Breast epithelium (tissue), 4 donors: ENCODE results near the gene HTR6. TPM values are rescaled to one million over a fixed set of nuclear protein-coding genes. Genes with fewer than 3 reads are reported as not detected.

ENCODE experiments used
- DNase-seq, 2 donors: peaks; one replicate each; pipeline ENCODE4 v3.0.0-alpha.2; 2019; ENCODE audit warnings: low spot score in 2 of 2
- H3K27ac ChIP-seq, 2 donors: fragments of 200-600 bp; sonication (generic) in 1 of 2; one replicate each; pipeline ENCODE4 v1.5.1; 2016 to 2019; ENCODE audit warnings: mild to moderate bottlenecking in 1 of 2
- H3K27me3 ChIP-seq, 2 donors: fragments of 200-600 bp; sonication (generic) in 1 of 2; one replicate each; pipeline versions ENCODE4 v1.5.1 to v1.6.0; 2017 to 2019; ENCODE audit warnings: control low read depth in 1 of 2, mild to moderate bottlenecking in 1 of 2
- H3K36me3 ChIP-seq: fragments of 200-600 bp; one replicate; pipeline ENCODE4 v1.5.1; 2019
- H3K4me1 ChIP-seq, 2 donors: fragments of 200-600 bp; sonication (generic); one replicate each; pipeline ENCODE4 v1.5.1; 2016 to 2019; ENCODE audit warnings: control low read depth in 1 of 2
- H3K4me3 ChIP-seq, 3 donors: fragments of 200-600 bp; sonication (generic); 1 replicate in 2 of 3; 2 replicates in 1 of 3; pipeline ENCODE4 v1.5.1; 2016 to 2019; ENCODE audit warnings: mild to moderate bottlenecking in 3 of 3, moderate library complexity in 2 of 3
- H3K9me3 ChIP-seq, 2 donors: fragments of 200-600 bp; sonication (generic) in 1 of 2; one replicate each; pipeline ENCODE4 v1.5.1; 2016 to 2019; ENCODE audit warnings: control low read depth in 1 of 2
- POLR2A ChIP-seq: fragments of 450-650 bp; IDR thresholded peaks from one replicate; pipeline ENCODE4 v1.6.1; 2016; ENCODE audit warnings: antibody characterized with exemption, mild to moderate bottlenecking, moderate library complexity
- POLR2AphosphoS5 ChIP-seq, 3 donors: sonication (generic); formaldehyde crosslinking; IDR thresholded peaks; one replicate each; pipeline ENCODE4 v1.6.1; 2017; ENCODE audit warnings: antibody characterized with exemption in 3 of 3
- intact Hi-C: fragments of 100-400 bp; cut with DNase I; formaldehyde crosslinking; loops from one replicate; pipeline ENCODE4 v1.15.1; 2023; ENCODE audit warnings: low total_unique reads
- total RNA-seq, 3 donors: library from RNA; depleted of rRNA; stranded (reverse); fragments of >200 nt; gene quantifications; one replicate each; pipeline ENCODE4 v1.1.0, GENCODE V29; 2016
- TF ChIP-seq, protein P1 (sequence below), 3 donors: fragments of 450-650 bp; IDR thresholded peaks; one replicate each; pipeline ENCODE4 v1.5.1; 2016 to 2017; ENCODE audit warnings: antibody characterized with exemption in 3 of 3, mild to moderate bottlenecking in 3 of 3, moderate library complexity in 3 of 3

The HTR6 gene
- total RNA-seq, 3 donors from 2014 or later, result not detected

GRCh38 chr1:19720973-19721372 is 56.3 kb downstream of the HTR6 start:
- TF ChIP-seq, protein P1, sequence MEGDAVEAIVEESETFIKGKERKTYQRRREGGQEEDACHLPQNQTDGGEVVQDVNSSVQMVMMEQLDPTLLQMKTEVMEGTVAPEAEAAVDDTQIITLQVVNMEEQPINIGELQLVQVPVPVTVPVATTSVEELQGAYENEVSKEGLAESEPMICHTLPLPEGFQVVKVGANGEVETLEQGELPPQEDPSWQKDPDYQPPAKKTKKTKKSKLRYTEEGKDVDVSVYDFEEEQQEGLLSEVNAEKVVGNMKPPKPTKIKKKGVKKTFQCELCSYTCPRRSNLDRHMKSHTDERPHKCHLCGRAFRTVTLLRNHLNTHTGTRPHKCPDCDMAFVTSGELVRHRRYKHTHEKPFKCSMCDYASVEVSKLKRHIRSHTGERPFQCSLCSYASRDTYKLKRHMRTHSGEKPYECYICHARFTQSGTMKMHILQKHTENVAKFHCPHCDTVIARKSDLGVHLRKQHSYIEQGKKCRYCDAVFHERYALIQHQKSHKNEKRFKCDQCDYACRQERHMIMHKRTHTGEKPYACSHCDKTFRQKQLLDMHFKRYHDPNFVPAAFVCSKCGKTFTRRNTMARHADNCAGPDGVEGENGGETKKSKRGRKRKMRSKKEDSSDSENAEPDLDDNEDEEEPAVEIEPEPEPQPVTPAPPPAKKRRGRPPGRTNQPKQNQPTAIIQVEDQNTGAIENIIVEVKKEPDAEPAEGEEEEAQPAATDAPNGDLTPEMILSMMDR (IDR thresholded peaks at IDR 0.05), result no peak
- no peak for TF ChIP-seq POLR2AphosphoS5 (IDR thresholded peaks at IDR 0.05)
- intact Hi-C loops, result loop anchor here (2.0 kb wide), 1 partner anchor 30 kb away; no protein-coding TSS in a partner anchor
- no peaks in the 10 kb centered on the region for H3K36me3 ChIP-seq

GRCh38 chr1:19723874-19724273 is 59.2 kb downstream of the HTR6 start:
- H3K4me3 ChIP-seq, result no peak overlapping the region
- no peaks in the 10 kb centered on the region for H3K4me1 ChIP-seq
- H3K27me3 ChIP-seq, result no peaks in the 10 kb centered on the region
- intact Hi-C loops, result no loop called here
- H3K9me3 ChIP-seq, result no peaks in the 10 kb centered on the region
- no peak for DNase-seq
- TF ChIP-seq, protein P1 (IDR thresholded peaks at IDR 0.05), result no peak
- TF ChIP-seq POLR2AphosphoS5 (IDR thresholded peaks at IDR 0.05) (no peak), POLR2A (no peak)
- H3K27ac ChIP-seq, result no peak overlapping the region
- H3K36me3 ChIP-seq, result no peaks in the 10 kb centered on the region

More at GRCh38 chr1:19720973-19721372, 56.3 kb downstream of the HTR6 start:
- no peak overlapping the region for H3K4me3 ChIP-seq
- no peak overlapping the region for H3K27ac ChIP-seq
- H3K9me3 ChIP-seq, result no peaks in the 10 kb centered on the region
- no peak for DNase-seq
- no peaks in the 10 kb centered on the region for H3K27me3 ChIP-seq
- H3K4me1 ChIP-seq, result no peaks in the 10 kb centered on the region

GRCh38 chr1:19725606-19726005 is 60.9 kb downstream of the HTR6 start:
- intact Hi-C loops, result loop anchor here (5.0 kb wide), 1 partner anchor 438 kb away; the partner anchor contains the start of gene AKR7A3
- no peaks in the 10 kb centered on the region for H3K4me1 ChIP-seq
- no peaks in the 10 kb centered on the region for H3K27me3 ChIP-seq
- TF ChIP-seq, protein P1 (IDR thresholded peaks at IDR 0.05), result no peak
- TF ChIP-seq POLR2A, result no peak
- no peak for TF ChIP-seq POLR2AphosphoS5 (IDR thresholded peaks at IDR 0.05)
- H3K36me3 ChIP-seq, result no peaks in the 10 kb centered on the region
- DNase-seq, result no peak
- no peak overlapping the region for H3K4me3 ChIP-seq
- no peak overlapping the region for H3K27ac ChIP-seq
- H3K9me3 ChIP-seq, result peaks cover 0 to 4% of the 10 kb centered on the region in 2 donors

GRCh38 chr1:19728413-19729145 is 63.9 kb downstream of the HTR6 start:
- DNase-seq, result no peak
- Histone ChIP-seq H3K9me3 (peaks cover 0 to 4% of the 10 kb centered on the region in 2 donors), H3K36me3 (no peaks in the 10 kb centered on the region), H3K27ac (no peak overlapping the region), H3K27me3 (no peaks in the 10 kb centered on the region), H3K4me3 (no peak overlapping the region), H3K4me1 (no peaks in the 10 kb centered on the region)
- intact Hi-C loops, result loop anchor here (5.0 kb wide), 1 partner anchor 441 kb away; the partner anchor contains the start of gene AKR7A3
- TF ChIP-seq, protein P1 (IDR thresholded peaks at IDR 0.05), result no peak
- no peak for TF ChIP-seq POLR2A
- no peak for TF ChIP-seq POLR2AphosphoS5 (IDR thresholded peaks at IDR 0.05)

DNA sequence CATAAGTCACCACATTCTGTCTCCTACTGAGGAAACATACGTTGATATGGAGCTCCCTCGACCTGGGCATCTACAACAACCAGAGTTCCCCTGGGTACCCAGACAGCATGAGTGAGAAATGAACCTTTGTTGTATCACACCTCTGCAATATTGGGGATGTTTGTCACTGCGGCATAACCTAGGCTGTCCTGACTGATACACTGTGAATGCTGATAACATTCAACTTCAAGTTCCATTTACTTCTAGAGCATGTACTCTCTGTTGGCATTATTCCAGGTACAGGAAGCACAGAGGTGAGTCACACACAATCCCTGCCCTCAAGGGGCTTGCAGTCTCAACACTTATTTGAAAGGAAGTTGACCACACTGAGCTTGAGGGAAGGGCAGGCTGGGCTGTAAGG is 65.6 kb downstream of the HTR6 start:
- Histone ChIP-seq H3K36me3 (no peaks in the 10 kb centered on the region), H3K27ac (no peak overlapping the region), H3K4me1 (no peaks in the 10 kb centered on the region), H3K4me3 (no peak overlapping the region), H3K27me3 (no peaks in the 10 kb centered on the region), H3K9me3 (peaks cover 0 to 4% of the 10 kb centered on the region in 2 donors)
- TF ChIP-seq POLR2A, result no peak
- TF ChIP-seq, protein P1 (IDR thresholded peaks at IDR 0.05), result no peak
- TF ChIP-seq POLR2AphosphoS5 (IDR thresholded peaks at IDR 0.05), result no peak
- intact Hi-C loops, result no loop called here
- no peak for DNase-seq
